Endothelial cell (in vitro differentiated cells): ENCODE measurements around the gene SORD. TPM values are rescaled to one million over a fixed set of nuclear protein-coding genes. Genes with fewer than 3 reads are reported as not detected.
"Not testable (repeated sequence)": the region's sequence is repeated elsewhere in the genome, so short reads cannot be mapped to it uniquely, and the experiment has no call there.

Experiments
- DNase-seq: peaks from one replicate; pipeline ENCODE4 v3.0.0; 2021; ENCODE audit warnings: low spot score
- H3K27ac Mint-ChIP-seq: one replicate; pipeline ENCODE4 v1.8.0; 2021; ENCODE audit warnings: mixed read lengths, inconsistent platforms; ENCODE audit not compliant: unreplicated experiment
- H3K27me3 Mint-ChIP-seq: one replicate; pipeline ENCODE4 v1.8.0; 2021; ENCODE audit warnings: mild to moderate bottlenecking, moderate library complexity, mixed read lengths, inconsistent platforms; ENCODE audit not compliant: unreplicated experiment
- H3K36me3 Mint-ChIP-seq: one replicate; pipeline ENCODE4 v1.8.0; 2021; ENCODE audit warnings: mild to moderate bottlenecking, low read depth, mixed read lengths, inconsistent platforms; ENCODE audit not compliant: unreplicated experiment
- H3K4me1 Mint-ChIP-seq: one replicate; pipeline ENCODE4 v1.8.0; 2021; ENCODE audit warnings: mild to moderate bottlenecking, mixed read lengths, inconsistent platforms; ENCODE audit not compliant: unreplicated experiment
- H3K4me3 Mint-ChIP-seq: one replicate; pipeline ENCODE4 v1.8.0; 2021; ENCODE audit warnings: mild to moderate bottlenecking, mixed read lengths, inconsistent platforms; ENCODE audit not compliant: unreplicated experiment
- H3K9me3 Mint-ChIP-seq: one replicate; pipeline ENCODE4 v1.8.0; 2021; ENCODE audit warnings: mixed read lengths, inconsistent platforms; ENCODE audit not compliant: unreplicated experiment
- total RNA-seq: library from RNA; stranded (reverse); fragmentation: NEBNext Ultra II Directional; extraction: Animal tissue kit (Norgen Biotek cat#: 25700); gene quantifications from one replicate; pipeline ENCODE4 v1.2.1, GENCODE V29; 2021; ENCODE audit not compliant: unreplicated experiment
- TF ChIP-seq, protein P1 (sequence below): fragments of 200-600 bp; sonication (generic); IDR thresholded peaks from one replicate; pipeline ENCODE4 v1.5.0; 2021; ENCODE audit warnings: antibody characterized with exemption; ENCODE audit not compliant: unreplicated experiment

SORD gene
- total RNA-seq, 1 donor from 2014 or later: 16.9 TPM

GRCh38 chr15:45100884-45101625 is 78.1 kb downstream of the SORD start:
- no peak for DNase-seq
- peaks cover 18% of the 10 kb centered on the region for H3K4me1 Mint-ChIP-seq
- no peak overlapping the region for H3K4me3 Mint-ChIP-seq
- H3K27ac Mint-ChIP-seq: no peak overlapping the region
- peaks cover 3% of the 10 kb centered on the region for H3K36me3 Mint-ChIP-seq
- TF ChIP-seq, protein P1, sequence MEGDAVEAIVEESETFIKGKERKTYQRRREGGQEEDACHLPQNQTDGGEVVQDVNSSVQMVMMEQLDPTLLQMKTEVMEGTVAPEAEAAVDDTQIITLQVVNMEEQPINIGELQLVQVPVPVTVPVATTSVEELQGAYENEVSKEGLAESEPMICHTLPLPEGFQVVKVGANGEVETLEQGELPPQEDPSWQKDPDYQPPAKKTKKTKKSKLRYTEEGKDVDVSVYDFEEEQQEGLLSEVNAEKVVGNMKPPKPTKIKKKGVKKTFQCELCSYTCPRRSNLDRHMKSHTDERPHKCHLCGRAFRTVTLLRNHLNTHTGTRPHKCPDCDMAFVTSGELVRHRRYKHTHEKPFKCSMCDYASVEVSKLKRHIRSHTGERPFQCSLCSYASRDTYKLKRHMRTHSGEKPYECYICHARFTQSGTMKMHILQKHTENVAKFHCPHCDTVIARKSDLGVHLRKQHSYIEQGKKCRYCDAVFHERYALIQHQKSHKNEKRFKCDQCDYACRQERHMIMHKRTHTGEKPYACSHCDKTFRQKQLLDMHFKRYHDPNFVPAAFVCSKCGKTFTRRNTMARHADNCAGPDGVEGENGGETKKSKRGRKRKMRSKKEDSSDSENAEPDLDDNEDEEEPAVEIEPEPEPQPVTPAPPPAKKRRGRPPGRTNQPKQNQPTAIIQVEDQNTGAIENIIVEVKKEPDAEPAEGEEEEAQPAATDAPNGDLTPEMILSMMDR: no peak
- peaks cover 16% of the 10 kb centered on the region for H3K27me3 Mint-ChIP-seq
- H3K9me3 Mint-ChIP-seq: no peaks in the 10 kb centered on the region

DNA sequence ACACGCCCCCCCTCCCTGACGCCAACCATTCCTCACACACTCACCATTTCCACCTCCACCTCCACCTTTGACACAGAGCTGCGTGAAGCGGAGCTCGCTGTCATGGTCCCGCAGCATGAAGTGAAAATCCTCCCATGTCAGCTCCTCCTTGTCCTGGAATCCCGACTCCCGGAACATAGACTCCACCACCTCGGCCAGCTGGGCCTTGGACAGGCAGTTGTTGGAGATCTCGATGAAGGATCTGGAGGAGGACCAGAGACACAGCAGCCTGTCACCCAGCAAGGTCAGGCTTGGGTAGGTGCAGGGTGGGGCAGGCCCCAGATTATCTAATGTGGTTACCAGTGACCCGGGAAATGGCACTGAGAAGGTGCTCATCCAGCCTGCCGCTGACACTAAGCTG is 78.8 kb downstream of the SORD start:
- Mint-ChIP-seq H3K4me3 (no peak overlapping the region), H3K9me3 (no peaks in the 10 kb centered on the region), H3K27ac (no peak overlapping the region), H3K36me3 (peaks cover 3% of the 10 kb centered on the region), H3K4me1 (peaks cover 18% of the 10 kb centered on the region), H3K27me3 (peaks cover 18% of the 10 kb centered on the region)
- TF ChIP-seq, protein P1: no peak
- no peak for DNase-seq

DNA sequence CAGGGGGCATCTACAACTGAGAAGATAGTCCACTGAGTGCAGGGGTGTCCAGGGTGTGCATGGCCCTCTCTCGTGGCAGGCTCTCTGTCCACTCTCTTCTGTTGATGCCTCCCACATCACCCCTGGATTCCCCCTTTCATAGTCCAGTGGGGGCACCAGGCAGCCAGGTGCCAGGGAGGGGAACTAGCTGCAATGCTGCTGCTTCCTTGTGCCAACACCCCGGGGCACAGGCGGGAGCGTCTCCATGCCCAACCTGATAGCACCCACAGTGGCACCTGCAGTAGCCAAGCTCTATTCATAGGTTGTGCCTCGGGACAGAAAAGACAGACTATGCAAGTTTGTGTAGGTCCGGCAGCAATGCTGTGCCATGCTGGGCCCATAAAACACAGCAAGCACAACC is 79.2 kb downstream of the SORD start:
- Mint-ChIP-seq H3K9me3 (no peaks in the 10 kb centered on the region), H3K36me3 (peaks cover 3% of the 10 kb centered on the region), H3K4me1 (peaks cover 18% of the 10 kb centered on the region), H3K4me3 (no peak overlapping the region), H3K27me3 (peaks cover 21% of the 10 kb centered on the region), H3K27ac (no peak overlapping the region)
- DNase-seq: no peak
- TF ChIP-seq, protein P1: no peak

- H3K27ac Mint-ChIP-seq, DNase-seq, H3K4me3 Mint-ChIP-seq, H3K9me3 Mint-ChIP-seq, H3K36me3 Mint-ChIP-seq: not testable (repeated sequence)
- Mint-ChIP-seq H3K4me1 (peaks cover 18% of the 10 kb centered on the region), H3K27me3 (peaks cover 17% of the 10 kb centered on the region)
These were observed 81.2 kb downstream of the SORD start for GRCh38 chr15:45104170-45104569.

DNA sequence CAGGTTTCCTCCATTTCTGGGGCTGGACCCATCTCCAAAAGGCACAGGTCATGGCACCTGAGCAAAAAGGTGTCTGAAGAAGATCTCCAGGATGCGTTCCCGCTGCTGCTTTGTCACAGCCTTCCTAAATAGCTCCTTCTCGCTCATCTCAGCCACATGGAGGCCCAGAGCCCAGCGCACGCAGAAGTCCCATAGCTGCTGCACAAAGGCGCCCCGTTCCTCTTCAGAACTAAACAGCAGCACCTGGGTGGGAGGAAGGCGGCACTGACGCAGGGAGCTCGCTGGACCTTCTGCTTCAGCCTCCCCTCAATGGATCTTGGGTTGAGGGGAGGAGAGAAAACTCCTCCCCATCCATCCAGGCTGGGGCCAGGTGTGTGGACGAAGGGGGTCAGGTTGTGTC is 82.6 kb downstream of the SORD start:
- TF ChIP-seq, protein P1: no peak
- Mint-ChIP-seq H3K9me3 (no peaks in the 10 kb centered on the region), H3K27ac (no peak overlapping the region), H3K4me3 (no peak overlapping the region), H3K27me3 (peaks cover 30% of the 10 kb centered on the region), H3K36me3 (peaks cover 3% of the 10 kb centered on the region), H3K4me1 (peaks cover 18% of the 10 kb centered on the region)
- no peak for DNase-seq
